PC-9 (cell line): ENCODE data around the gene TIGD6.
"Not testable (repeated sequence)": the region's sequence is repeated elsewhere in the genome, so short reads cannot be mapped to it uniquely, and the experiment has no call there.

ENCODE experiments used
- EZH2 ChIP-seq: fragments of 200-600 bp; sonication (generic); IDR thresholded peaks from 2 replicates; pipeline ENCODE4 v1.8.0; 2017; ENCODE audit warnings: antibody characterized with exemption, low read depth
- TF ChIP-seq, protein P1 (sequence below): fragments of 200-600 bp; sonication (generic); conservative IDR thresholded peaks from 2 replicates; pipeline ENCODE4 v1.6.1; 2017; ENCODE audit warnings: mixed run types, antibody characterized with exemption, mild to moderate bottlenecking, moderate library complexity

DNA sequence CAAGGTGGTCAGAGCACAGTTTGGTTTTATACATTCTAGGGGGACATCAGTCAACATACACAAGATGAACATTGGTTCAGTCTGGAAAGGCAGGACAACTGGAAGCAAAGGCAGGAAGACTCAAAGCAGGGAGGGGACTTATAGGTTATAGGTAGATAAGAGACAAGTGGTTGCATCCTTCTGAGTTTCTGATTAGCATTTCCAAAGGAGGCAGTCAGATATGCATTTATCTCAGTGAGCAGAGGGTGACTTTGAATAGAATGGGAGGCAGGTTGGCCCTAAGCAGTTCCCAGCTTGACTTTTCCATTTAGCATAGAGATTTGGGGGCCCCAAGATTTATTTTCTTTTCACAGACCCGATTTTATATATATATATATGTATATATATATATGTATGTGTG, 27.6 kb upstream of the TIGD6 start:
- TF ChIP-seq, protein P1, sequence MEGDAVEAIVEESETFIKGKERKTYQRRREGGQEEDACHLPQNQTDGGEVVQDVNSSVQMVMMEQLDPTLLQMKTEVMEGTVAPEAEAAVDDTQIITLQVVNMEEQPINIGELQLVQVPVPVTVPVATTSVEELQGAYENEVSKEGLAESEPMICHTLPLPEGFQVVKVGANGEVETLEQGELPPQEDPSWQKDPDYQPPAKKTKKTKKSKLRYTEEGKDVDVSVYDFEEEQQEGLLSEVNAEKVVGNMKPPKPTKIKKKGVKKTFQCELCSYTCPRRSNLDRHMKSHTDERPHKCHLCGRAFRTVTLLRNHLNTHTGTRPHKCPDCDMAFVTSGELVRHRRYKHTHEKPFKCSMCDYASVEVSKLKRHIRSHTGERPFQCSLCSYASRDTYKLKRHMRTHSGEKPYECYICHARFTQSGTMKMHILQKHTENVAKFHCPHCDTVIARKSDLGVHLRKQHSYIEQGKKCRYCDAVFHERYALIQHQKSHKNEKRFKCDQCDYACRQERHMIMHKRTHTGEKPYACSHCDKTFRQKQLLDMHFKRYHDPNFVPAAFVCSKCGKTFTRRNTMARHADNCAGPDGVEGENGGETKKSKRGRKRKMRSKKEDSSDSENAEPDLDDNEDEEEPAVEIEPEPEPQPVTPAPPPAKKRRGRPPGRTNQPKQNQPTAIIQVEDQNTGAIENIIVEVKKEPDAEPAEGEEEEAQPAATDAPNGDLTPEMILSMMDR = not testable (repeated sequence)
- not testable (repeated sequence) for TF ChIP-seq EZH2
